Brain microvascular endothelial cell (primary cell): ENCODE results near the gene CCDC80.

Experiments
- DNase-seq: peaks from one replicate; pipeline ENCODE4 v3.0.0-alpha.2; 2020
- H3K27ac ChIP-seq: fragments of 250-450 bp; sonication (Bioruptor Pico); 2 replicates; pipeline ENCODE4 v1.5.1; 2020; ENCODE audit warnings: mild to moderate bottlenecking, moderate library complexity
- H3K27me3 ChIP-seq: fragments of 250-450 bp; sonication (Bioruptor Pico); replicated peaks from 2 replicates; pipeline ENCODE4 v1.5.1; 2020; ENCODE audit warnings: mild to moderate bottlenecking
- H3K36me3 ChIP-seq: fragments of 250-450 bp; sonication (Bioruptor Pico); replicated peaks from 2 replicates; pipeline ENCODE4 v1.5.1; 2020; ENCODE audit warnings: mild to moderate bottlenecking
- H3K4me3 ChIP-seq: 2 replicates; pipeline ENCODE4 v1.5.1; 2011; ENCODE audit warnings: low read depth, mild to moderate bottlenecking, control low read depth, low read length, moderate library complexity
- CTCF ChIP-seq: IDR thresholded peaks from 2 replicates; pipeline ENCODE4 v1.5.1; 2011; ENCODE audit warnings: low read depth, mild to moderate bottlenecking, moderate library complexity, low read length, control low read depth, inconsistent platforms; ENCODE audit errors: missing control alignments
- in situ Hi-C: cut with HindIII; loops from 2 replicates; pipeline ENCODE4 v1.10.0; 2017; ENCODE audit warnings: low sequenced_read_pairs, low pct_ligation_motif_present

Gene CCDC80

GRCh38 chr3:112647122-112647521, 6.2 kb upstream of the CCDC80 start:
- Histone ChIP-seq H3K27me3 (no peaks in the 10 kb centered on the region), H3K4me3 (no peak overlapping the region), H3K36me3 (no peaks in the 10 kb centered on the region), H3K27ac (peak overlapping the region; percentile 60)
- peak; percentile 89 for DNase-seq
- in situ Hi-C loops, result no loop called here
- TF ChIP-seq CTCF, result no peak

- Histone ChIP-seq H3K4me3 (no peak overlapping the region), H3K27me3 (no peaks in the 10 kb centered on the region), H3K36me3 (no peaks in the 10 kb centered on the region), H3K27ac (peak overlapping the region; percentile 60)
- TF ChIP-seq CTCF, result no peak
- no peak for DNase-seq
- in situ Hi-C loops, result no loop called here
These were observed 5.7 kb upstream of the CCDC80 start for GRCh38 chr3:112646623-112647022.

GRCh38 chr3:112644453-112644852, 3.5 kb upstream of the CCDC80 start:
- in situ Hi-C loops, result no loop called here
- Histone ChIP-seq H3K27ac (no peak overlapping the region), H3K36me3 (no peaks in the 10 kb centered on the region), H3K27me3 (no peaks in the 10 kb centered on the region), H3K4me3 (no peak overlapping the region)
- TF ChIP-seq CTCF, result peak; percentile 18
- no peak for DNase-seq

GRCh38 chr3:112643621-112644240, 2.8 kb upstream of the CCDC80 start:
- TF ChIP-seq CTCF, result no peak
- H3K27ac ChIP-seq, result peak overlapping the region; percentile 55

GRCh38 chr3:112642912-112643506, 2.1 kb upstream of the CCDC80 start:
- Histone ChIP-seq H3K27me3 (no peaks in the 10 kb centered on the region), H3K27ac (peak overlapping the region; percentile 55), H3K4me3 (no peak overlapping the region), H3K36me3 (peaks cover 9% of the 10 kb centered on the region)
- TF ChIP-seq CTCF, result peak; percentile 93
- DNase-seq, result peak; percentile 93
- in situ Hi-C loops, result no loop called here

More at GRCh38 chr3:112643621-112644240, 2.8 kb upstream of the CCDC80 start:
- no peak for DNase-seq
- H3K4me3 ChIP-seq, result no peak overlapping the region
- no peaks in the 10 kb centered on the region for H3K27me3 ChIP-seq
- peaks cover 6% of the 10 kb centered on the region for H3K36me3 ChIP-seq
- in situ Hi-C loops, result no loop called here
